ENCODE measurements around the gene RABGAP1L.

- TF ChIP-seq ZBTB7A (tag by site-specific recombination; IDR thresholded peaks at IDR 0.05; ENCODE audit: low read depth) (no peak), CTCF (tag by site-specific recombination; IDR thresholded peaks at IDR 0.05) (no peak), ZNF768 (tag by site-specific recombination; IDR thresholded peaks at IDR 0.05) (no peak), ZNF140 (tag by site-specific recombination; IDR thresholded peaks at IDR 0.05) (no peak), ZNF501 (tag by site-specific recombination; IDR thresholded peaks at IDR 0.05) (no peak), EGR2 (tag by site-specific recombination; IDR thresholded peaks at IDR 0.05; ENCODE audit: low read depth) (no peak), ZNF529 (tag by site-specific recombination; IDR thresholded peaks at IDR 0.05; ENCODE audit: insufficient replicate concordance) (no peak), MEIS1 (CRISPR knock-in tag; IDR thresholded peaks at IDR 0.05; ENCODE audit: borderline replicate concordance) (no peak), KLF10 (tag by site-specific recombination; IDR thresholded peaks at IDR 0.05) (no peak)
These were observed 498.6 kb downstream of the RABGAP1L start for GRCh38 chr1:174657893-174658292.

All from HEK293 (cell line).